Measurements from ENCODE around the gene TGFB2. TPM values are rescaled to one million over a fixed set of nuclear protein-coding genes. Genes with fewer than 3 reads are reported as not detected.

The TGFB2 gene
- total and polyA plus RNA-seq, 2 donors (not counting 3 experiments of a cell fraction or from before 2014, with no cell fraction given), result 21.2 to 43.5 TPM

DNA sequence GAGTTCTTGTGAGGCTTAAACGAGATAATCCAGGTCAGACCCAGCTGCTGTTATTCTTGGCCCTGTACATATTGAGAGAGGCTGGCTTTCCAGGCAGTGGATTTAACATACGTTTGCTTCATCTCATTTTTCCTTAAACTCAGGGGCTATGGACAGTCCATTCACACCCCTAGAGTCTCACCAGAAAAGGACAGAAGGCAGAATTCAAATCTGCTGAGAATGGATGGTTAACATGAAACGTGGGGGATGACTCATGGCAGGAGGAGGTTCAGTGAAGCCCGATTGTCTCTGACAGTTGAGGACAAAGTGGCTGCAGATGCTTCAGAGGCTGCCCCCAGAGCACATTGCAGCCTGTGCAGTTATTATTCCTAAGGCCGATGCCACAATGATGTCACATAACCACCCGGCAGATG lies 39.5 kb downstream of the TGFB2 start:
- Histone ChIP-seq H2AFZ (ENCODE audit: low read depth, low read length) (peak overlapping the region; percentile 3), H3K4me2 (ENCODE audit: insufficient read depth, low read length) (peak overlapping the region; percentile 60), H3K9me3 (replicated peaks; ENCODE audit: control insufficient read depth, insufficient read depth, low read length) (no peaks in the 10 kb centered on the region), H3K79me2 (ENCODE audit: control insufficient read depth, insufficient read depth, low read length) (no peaks in the 10 kb centered on the region), H3K9ac (replicated peaks; ENCODE audit: extremely low read depth, insufficient read depth, low read length) (no peak overlapping the region), H3K36me3 (ENCODE audit: control insufficient read depth in 2 of 2, extremely low read depth in 1 of 2, insufficient read depth in 2 of 2, low read length in 2 of 2) (no peaks in the 10 kb centered on the region), H3K27ac (ENCODE audit: insufficient read depth, low read depth, low read length) (peak overlapping the region; percentile 38), H3K4me3 (replicated peaks in 1 of 3; ENCODE audit: insufficient read depth in 1 of 3, low read depth in 1 of 3, low read length in 3 of 3) (no peak overlapping the region), H3K4me1 (ENCODE audit: control insufficient read depth, extremely low read depth, insufficient read depth, low read length) (peaks cover 22% of the 10 kb centered on the region), H4K20me1 (replicated peaks; ENCODE audit: control insufficient read depth, extremely low read depth, insufficient read depth, low read length) (no peaks in the 10 kb centered on the region), H3K27me3 (ENCODE audit: control insufficient read depth in 2 of 2, insufficient read depth in 2 of 2, low read length in 2 of 2) (no peaks in the 10 kb centered on the region), H3K9me1 (replicated peaks; ENCODE audit: control insufficient read depth, extremely low read depth, insufficient read depth, low read length) (no peaks in the 10 kb centered on the region)
- ChIA-PET POLR2A (no interaction called here), CTCF (interaction anchor here (1.1 kb wide), 1 partner anchor 682 kb away, joined by 3 read pairs; no protein-coding TSS in a partner anchor)
- no TSS peak for BruUV-seq (replicated peaks)
- DNase-seq (ENCODE audit: low read depth, low spot score) (peak; percentile 68), FAIRE-seq (peak; percentile 21)
- intact Hi-C loops (cut with micrococcal nuclease) (loop anchor here (2.0 to 5.0 kb wide), 2 partner anchors 208 to 918 kb away; no protein-coding TSS in a partner anchor), dilution Hi-C loops (cut with MboI; ENCODE audit: extremely low pct_ligation_motif_present, low sequenced_read_pairs) (no loop called here)
- peak; percentile 26 for TF ChIP-seq JUN (IDR thresholded peaks at IDR 0.05; ENCODE audit: borderline replicate concordance, insufficient read depth, insufficient read length, low read depth)
- TF ChIP-seq, protein P1, sequence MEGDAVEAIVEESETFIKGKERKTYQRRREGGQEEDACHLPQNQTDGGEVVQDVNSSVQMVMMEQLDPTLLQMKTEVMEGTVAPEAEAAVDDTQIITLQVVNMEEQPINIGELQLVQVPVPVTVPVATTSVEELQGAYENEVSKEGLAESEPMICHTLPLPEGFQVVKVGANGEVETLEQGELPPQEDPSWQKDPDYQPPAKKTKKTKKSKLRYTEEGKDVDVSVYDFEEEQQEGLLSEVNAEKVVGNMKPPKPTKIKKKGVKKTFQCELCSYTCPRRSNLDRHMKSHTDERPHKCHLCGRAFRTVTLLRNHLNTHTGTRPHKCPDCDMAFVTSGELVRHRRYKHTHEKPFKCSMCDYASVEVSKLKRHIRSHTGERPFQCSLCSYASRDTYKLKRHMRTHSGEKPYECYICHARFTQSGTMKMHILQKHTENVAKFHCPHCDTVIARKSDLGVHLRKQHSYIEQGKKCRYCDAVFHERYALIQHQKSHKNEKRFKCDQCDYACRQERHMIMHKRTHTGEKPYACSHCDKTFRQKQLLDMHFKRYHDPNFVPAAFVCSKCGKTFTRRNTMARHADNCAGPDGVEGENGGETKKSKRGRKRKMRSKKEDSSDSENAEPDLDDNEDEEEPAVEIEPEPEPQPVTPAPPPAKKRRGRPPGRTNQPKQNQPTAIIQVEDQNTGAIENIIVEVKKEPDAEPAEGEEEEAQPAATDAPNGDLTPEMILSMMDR (IDR thresholded peaks at IDR 0.05; ENCODE audit: extremely low read depth in 1 of 2, insufficient read depth in 1 of 2, low read depth in 1 of 2, low read length in 2 of 2), result no peak
- no peak for TF ChIP-seq MYC (IDR thresholded peaks at IDR 0.05; ENCODE audit: low read depth, low read length)
- no peak for TF ChIP-seq EZH2 (IDR thresholded peaks at IDR 0.05; ENCODE audit: borderline replicate concordance, low read depth, low read length, severe bottlenecking)
- TF ChIP-seq POLR2AphosphoS5 (IDR thresholded peaks at IDR 0.05; ENCODE audit: insufficient read depth, low read depth, low read length), result no peak
- TF ChIP-seq GATA2 (IDR thresholded peaks at IDR 0.05; ENCODE audit: insufficient read depth, insufficient read length, low read depth, low read length), result no peak
- TF ChIP-seq FOS (IDR thresholded peaks at IDR 0.05; ENCODE audit: borderline replicate concordance, insufficient read depth, low read length), result peak; percentile 65
- TF ChIP-seq, protein P2, sequence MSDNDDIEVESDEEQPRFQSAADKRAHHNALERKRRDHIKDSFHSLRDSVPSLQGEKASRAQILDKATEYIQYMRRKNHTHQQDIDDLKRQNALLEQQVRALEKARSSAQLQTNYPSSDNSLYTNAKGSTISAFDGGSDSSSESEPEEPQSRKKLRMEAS (IDR thresholded peaks at IDR 0.05; ENCODE audit: insufficient read depth, insufficient read length), result no peak
